GM13976 (cell line): ENCODE measurements around the gene GMEB1.
A peak's percentile ranks its signal among the peaks of the same experiment; 100 is the strongest.
"Not testable (repeated sequence)": the region's sequence is repeated elsewhere in the genome, so short reads cannot be mapped to it uniquely, and the experiment has no call there.

ENCODE experiments used
- DNase-seq: peaks from one replicate; pipeline ENCODE4 v3.0.0; 2012; ENCODE audit warnings: low spot score
- in situ Hi-C: fragments of 300-500 bp; cut with MboI; formaldehyde crosslinking; loops from one replicate; pipeline ENCODE4 v1.12.0; 2022; ENCODE audit warnings: low sequenced_read_pairs, mixed read lengths, inconsistent platforms; ENCODE audit not compliant: unreplicated experiment
- TF ChIP-seq, protein P1 (sequence below): IDR thresholded peaks from 2 replicates; pipeline ENCODE4 v1.5.1; 2012; ENCODE audit warnings: borderline replicate concordance, mild to moderate bottlenecking; ENCODE audit not compliant: insufficient read depth; ENCODE audit errors: extremely low read depth, missing control alignments, control extremely low read depth

GMEB1 gene

DNA sequence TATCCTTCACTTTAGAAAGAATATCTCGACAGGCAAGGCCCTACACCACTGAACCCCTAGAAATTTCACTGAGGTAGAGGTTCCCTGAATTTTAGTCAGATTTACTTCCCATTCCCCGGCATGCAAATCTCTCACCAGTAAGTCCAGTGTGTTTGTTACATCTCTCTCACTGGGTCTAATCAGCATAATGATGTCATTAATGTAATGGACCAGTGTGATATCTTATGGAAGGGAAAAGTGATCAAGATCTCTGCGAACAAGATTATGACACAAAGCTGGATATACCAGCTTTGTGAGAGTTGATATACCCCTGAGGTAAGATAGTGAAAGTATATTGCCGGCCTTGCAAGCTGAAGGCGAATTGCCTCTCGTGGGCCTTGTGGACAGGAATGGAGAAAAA is 12.2 kb upstream of the GMEB1 start:
- DNase-seq = no peak
- TF ChIP-seq, protein P1, sequence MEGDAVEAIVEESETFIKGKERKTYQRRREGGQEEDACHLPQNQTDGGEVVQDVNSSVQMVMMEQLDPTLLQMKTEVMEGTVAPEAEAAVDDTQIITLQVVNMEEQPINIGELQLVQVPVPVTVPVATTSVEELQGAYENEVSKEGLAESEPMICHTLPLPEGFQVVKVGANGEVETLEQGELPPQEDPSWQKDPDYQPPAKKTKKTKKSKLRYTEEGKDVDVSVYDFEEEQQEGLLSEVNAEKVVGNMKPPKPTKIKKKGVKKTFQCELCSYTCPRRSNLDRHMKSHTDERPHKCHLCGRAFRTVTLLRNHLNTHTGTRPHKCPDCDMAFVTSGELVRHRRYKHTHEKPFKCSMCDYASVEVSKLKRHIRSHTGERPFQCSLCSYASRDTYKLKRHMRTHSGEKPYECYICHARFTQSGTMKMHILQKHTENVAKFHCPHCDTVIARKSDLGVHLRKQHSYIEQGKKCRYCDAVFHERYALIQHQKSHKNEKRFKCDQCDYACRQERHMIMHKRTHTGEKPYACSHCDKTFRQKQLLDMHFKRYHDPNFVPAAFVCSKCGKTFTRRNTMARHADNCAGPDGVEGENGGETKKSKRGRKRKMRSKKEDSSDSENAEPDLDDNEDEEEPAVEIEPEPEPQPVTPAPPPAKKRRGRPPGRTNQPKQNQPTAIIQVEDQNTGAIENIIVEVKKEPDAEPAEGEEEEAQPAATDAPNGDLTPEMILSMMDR = no peak
- in situ Hi-C loops = no loop called here

DNA sequence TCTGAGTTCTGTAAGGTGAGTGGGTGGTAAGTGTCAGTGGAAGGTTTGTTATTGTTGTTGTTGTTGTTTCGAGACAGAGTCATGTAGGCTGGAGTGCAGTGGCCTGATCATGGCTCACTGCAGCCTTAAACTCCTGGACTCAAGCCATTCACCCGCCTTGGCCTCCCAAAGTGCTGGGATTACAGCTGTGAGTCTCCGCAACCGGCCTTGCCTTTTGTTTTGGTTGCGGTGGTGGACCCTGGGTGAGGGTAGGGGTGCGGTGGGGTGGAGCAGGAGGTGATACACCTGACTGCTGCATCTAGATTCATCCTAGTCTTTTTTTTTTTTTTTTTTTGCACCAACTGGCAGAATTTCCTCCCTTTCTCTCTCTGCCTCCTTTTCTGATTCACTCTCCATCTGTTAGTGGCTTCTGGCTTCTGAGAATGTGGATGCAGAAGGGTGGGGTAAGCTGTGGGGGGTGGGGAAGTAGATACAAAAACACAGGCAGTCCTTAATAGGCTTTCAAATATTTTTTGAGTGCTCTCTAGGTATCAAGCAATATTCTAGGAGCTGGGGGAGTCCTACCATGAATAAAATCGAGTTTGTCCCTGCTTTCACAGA is 4.6 kb upstream of the GMEB1 start:
- DNase-seq = no peak

DNA sequence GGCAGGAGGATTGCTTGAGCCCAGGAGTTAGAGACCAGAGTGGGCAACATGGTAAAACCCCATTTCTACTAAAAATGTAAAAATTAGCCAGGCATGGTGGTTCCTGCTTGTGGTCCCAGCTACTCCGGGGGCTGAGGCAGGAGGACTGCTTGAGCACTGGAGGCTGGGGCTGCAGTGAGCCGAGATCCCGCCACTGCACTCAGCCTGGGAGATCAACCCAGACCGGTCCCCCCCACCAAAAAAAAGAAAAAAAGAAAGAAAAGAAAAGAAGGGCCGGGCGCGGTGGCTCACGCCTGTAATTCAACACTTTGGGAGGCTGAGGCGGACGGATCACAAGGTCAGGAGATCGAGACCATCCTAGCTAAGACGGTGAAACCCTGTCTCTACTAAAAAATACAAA is 1.8 kb upstream of the GMEB1 start:
- TF ChIP-seq, protein P1 = no peak
- DNase-seq = no peak
- in situ Hi-C loops = no loop called here

More for the DNA sequence above, 4.6 kb upstream of the GMEB1 start:
- in situ Hi-C loops = no loop called here
- TF ChIP-seq, protein P1 = no peak

DNA sequence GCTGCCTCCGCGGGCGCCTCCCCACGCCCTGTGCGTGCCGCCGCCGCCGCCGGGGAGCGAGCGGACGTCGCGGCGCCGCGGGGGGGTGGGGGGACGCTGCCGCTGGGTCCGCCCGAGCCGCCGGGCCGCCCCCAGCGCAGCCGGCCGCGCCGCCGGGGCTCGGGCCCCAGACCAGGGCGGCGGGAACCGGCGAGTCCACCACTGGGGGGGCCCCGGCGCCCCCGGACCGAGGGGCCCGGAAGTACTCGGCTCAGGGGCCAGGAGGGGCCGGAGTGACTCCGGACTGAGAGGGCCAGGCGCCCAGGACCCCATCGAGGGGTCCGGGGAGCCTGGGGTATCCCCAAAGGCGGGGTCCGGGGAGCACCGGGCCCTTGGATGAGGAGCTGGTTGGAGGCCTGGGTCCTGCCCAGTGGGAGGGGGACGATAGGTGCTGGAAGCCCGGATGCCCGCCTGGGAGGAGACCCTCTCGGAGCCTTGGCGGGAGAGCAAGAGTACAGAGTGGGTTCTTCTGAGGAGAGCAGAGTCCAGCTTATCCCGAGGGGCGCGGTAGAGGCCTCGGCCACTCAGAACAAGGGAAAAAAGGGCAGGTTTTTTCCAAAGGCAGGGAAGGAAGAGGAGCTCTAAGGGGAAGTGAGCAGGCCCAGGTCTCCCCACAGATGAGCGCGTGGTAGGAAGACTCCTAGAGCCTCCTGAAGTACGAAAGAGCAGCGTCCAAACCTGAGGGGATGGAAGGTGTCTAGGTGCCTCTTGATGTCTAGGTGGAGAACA is 556 bp downstream of the GMEB1 start:
- in situ Hi-C loops = no loop called here
- TF ChIP-seq, protein P1 = no peak
- peak; percentile 92 for DNase-seq

DNA sequence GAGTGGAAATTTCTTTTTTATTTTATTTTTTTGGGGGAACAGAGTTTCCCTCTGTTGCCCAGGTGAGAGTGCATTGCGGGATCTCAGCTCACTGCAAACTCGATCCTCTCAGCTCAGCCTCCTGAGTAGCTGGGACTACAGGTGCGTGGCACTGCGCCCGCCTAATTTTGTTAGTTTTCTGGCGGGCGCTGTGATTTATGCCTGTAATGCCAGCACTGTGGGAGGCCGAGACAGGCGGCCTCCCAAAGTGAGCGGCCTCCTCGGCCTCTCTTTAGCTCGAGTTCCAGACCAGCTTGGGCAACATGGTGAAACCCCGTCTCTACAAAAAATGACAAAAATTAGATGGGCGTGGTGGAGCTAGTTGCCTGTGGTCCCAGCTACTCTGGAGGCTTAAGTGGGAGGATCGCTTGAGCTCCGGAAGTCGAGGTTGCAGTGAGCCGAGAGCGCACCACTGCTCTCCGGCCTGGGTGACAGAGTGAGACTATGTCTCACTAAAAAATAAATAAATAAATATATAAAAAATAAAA is 2.7 kb downstream of the GMEB1 start:
- in situ Hi-C loops = no loop called here
- DNase-seq = no peak

DNA sequence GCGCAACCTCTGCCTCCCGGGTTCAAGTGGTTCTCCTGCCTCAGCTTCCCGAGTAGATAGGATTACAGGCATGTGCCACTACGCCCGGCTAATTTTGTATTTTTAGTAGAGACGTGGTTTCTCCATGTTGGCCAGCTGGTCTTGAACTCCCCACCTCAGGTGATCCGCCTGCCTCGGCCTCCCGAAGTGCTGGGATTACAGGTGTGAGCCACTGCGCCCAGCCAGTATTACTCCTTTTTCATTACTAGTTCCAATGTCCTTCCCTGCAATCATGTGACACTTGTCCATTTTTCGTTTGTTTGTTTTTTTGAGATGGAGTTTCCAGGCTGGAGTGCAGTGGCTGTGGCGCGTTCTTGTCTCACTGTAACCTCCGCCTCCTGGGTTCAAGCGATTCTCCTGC is 4.4 kb downstream of the GMEB1 start:
- in situ Hi-C loops, DNase-seq: not testable (repeated sequence)

More for the DNA sequence above, 2.7 kb downstream of the GMEB1 start:
- TF ChIP-seq, protein P1 = no peak

DNA sequence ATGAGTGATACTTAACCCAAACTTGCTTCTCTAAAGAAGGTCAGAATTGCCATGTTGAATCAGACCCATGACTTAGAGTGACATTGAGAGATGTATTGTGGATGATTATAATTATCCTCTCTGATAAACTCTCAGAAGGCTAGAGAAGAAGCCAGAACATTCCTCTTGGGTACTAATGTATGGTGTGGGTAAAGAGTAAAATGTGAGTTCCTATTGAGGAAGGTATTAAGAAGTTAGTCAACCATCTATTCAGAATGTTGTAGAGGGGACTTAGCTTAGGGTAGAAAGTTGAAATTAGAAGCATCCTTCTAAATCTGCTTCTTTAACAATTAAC is 7.3 kb downstream of the GMEB1 start:
- TF ChIP-seq, protein P1 = no peak

More for the DNA sequence above, 7.3 kb downstream of the GMEB1 start:
- DNase-seq = no peak
- in situ Hi-C loops = no loop called here
